SHP77 (cell line): ENCODE results near the gene B3GLCT.
"Not testable (repeated sequence)": the region's sequence is repeated elsewhere in the genome, so short reads cannot be mapped to it uniquely, and the experiment has no call there.

ENCODE experiments used
- DNase-seq, 2 experiments: peaks; one replicate each; lab custom pipeline; 2025; lab: John Stamatoyannopoulos, UW

Gene B3GLCT

GRCh38 chr13:31199849-31200636, at the start of gene B3GLCT:
Gene B3GLCT (plus strand): TSS chr13:31199975. CDS start chr13:31200085, 110 bp downstream.
- peak; percentile 44 to 75 for DNase-seq

GRCh38 chr13:31150315-31150985, 49.3 kb upstream of the B3GLCT start:
- DNase-seq, result no peak

GRCh38 chr13:31151837-31152236, 47.9 kb upstream of the B3GLCT start:
- no peak for DNase-seq

- no peak for DNase-seq
These were observed 44.8 kb upstream of the B3GLCT start for GRCh38 chr13:31154939-31155338.

- no peak for DNase-seq
These were observed 40.5 kb upstream of the B3GLCT start for GRCh38 chr13:31159306-31159705.

GRCh38 chr13:31160857-31161556, 38.8 kb upstream of the B3GLCT start:
- DNase-seq, result peak in 1 of 2 experiments; percentile 28

GRCh38 chr13:31161557-31162150, 38.1 kb upstream of the B3GLCT start, which contains the start of gene HSPH1:
Gene HSPH1 (minus strand): TSS chr13:31161904. CDS start chr13:31161582, 322 bp downstream.
- DNase-seq, result peak; percentile 95 to 97

GRCh38 chr13:31162151-31163008, 37.4 kb upstream of the B3GLCT start:
- peak; percentile 97 for DNase-seq

- DNase-seq, result no peak
These were observed 33.2 kb upstream of the B3GLCT start for GRCh38 chr13:31166591-31166990.

- DNase-seq, result no peak
These were observed 32.3 kb upstream of the B3GLCT start for GRCh38 chr13:31167490-31167889.

- no peak for DNase-seq
These were observed 31.6 kb upstream of the B3GLCT start for GRCh38 chr13:31168166-31168565.

- no peak for DNase-seq
These were observed 31.0 kb upstream of the B3GLCT start for GRCh38 chr13:31168736-31169135.

- no peak for DNase-seq
These were observed 27.8 kb upstream of the B3GLCT start for GRCh38 chr13:31172001-31172400.

GRCh38 chr13:31172535-31172934, 27.2 kb upstream of the B3GLCT start:
- DNase-seq, result no peak

- no peak for DNase-seq
These were observed 25.8 kb upstream of the B3GLCT start for GRCh38 chr13:31174018-31174417.

- no peak for DNase-seq
These were observed 23.8 kb upstream of the B3GLCT start for GRCh38 chr13:31175847-31176532.

- not testable (repeated sequence) for DNase-seq
These were observed 21.8 kb upstream of the B3GLCT start for GRCh38 chr13:31177813-31178495.

GRCh38 chr13:31179241-31179640, 20.5 kb upstream of the B3GLCT start:
- DNase-seq, result no peak

- no peak for DNase-seq
These were observed 20.0 kb upstream of the B3GLCT start for GRCh38 chr13:31179754-31180153.

GRCh38 chr13:31182987-31183386, 16.8 kb upstream of the B3GLCT start:
- no peak for DNase-seq
